Neuronal stem cell (in vitro differentiated cells): ENCODE measurements around the gene HSP90AA1.

Source experiments
- DNase-seq: peaks from one replicate; pipeline ENCODE4 v3.0.0-alpha.2; 2013; ENCODE audit warnings: low spot score
- H2AFZ ChIP-seq: one replicate; pipeline ENCODE4 v1.6.1; 2013; ENCODE audit warnings: mild to moderate bottlenecking, low read length, inconsistent platforms
- H2AK5ac ChIP-seq: 2 replicates; pipeline ENCODE4 v1.6.1; 2013; ENCODE audit warnings: low read depth, mild to moderate bottlenecking, inconsistent platforms, low read length, moderate library complexity, mixed read lengths
- H2BK120ac ChIP-seq: 2 replicates; pipeline ENCODE4 v1.6.1; 2013; ENCODE audit warnings: low read depth, mild to moderate bottlenecking, inconsistent platforms, low read length, moderate library complexity, mixed read lengths
- H2BK12ac ChIP-seq: one replicate; pipeline ENCODE4 v1.6.1; 2013; ENCODE audit warnings: low read length, inconsistent platforms
- H2BK15ac ChIP-seq: 2 replicates; pipeline ENCODE4 v1.6.1; 2013; ENCODE audit warnings: mild to moderate bottlenecking, low read length, inconsistent platforms, mixed read lengths
- H2BK5ac ChIP-seq: one replicate; pipeline ENCODE4 v1.6.1; 2013; ENCODE audit warnings: inconsistent platforms, mild to moderate bottlenecking, low read length, moderate library complexity
- H3K14ac ChIP-seq: one replicate; pipeline ENCODE4 v1.6.1; 2013; ENCODE audit warnings: low read length, inconsistent platforms
- H3K18ac ChIP-seq: 2 replicates; pipeline ENCODE4 v1.6.1; 2013; ENCODE audit warnings: low read length, inconsistent platforms
- H3K23ac ChIP-seq: 2 replicates; pipeline ENCODE4 v1.6.1; 2013; ENCODE audit warnings: low read depth, mild to moderate bottlenecking, mixed read lengths, low read length, inconsistent platforms; ENCODE audit not compliant: poor library complexity
- H3K27ac ChIP-seq: replicated peaks from 3 replicates; pipeline ENCODE4 v1.5.1; 2013; ENCODE audit warnings: low read length, inconsistent platforms
- H3K27me3 ChIP-seq, 3 experiments: 2 replicates each; pipeline ENCODE4 v1.6.1; 2013; ENCODE audit warnings: low read length in 3 of 3, mild to moderate bottlenecking in 2 of 3, inconsistent platforms in 1 of 3, low read depth in 1 of 3, mixed read lengths in 1 of 3, moderate library complexity in 1 of 3; ENCODE audit not compliant: control insufficient read depth in 3 of 3, insufficient read depth in 3 of 3
- H3K36me3 ChIP-seq, 2 donors: replicated peaks in 1 of 2; 2 replicates each; pipeline ENCODE4 v1.6.1; 2013; ENCODE audit warnings: low read length in 2 of 2; ENCODE audit not compliant: control insufficient read depth in 2 of 2, insufficient read depth in 2 of 2
- H3K4ac ChIP-seq: 2 replicates; pipeline ENCODE4 v1.6.1; 2013; ENCODE audit warnings: inconsistent platforms, mild to moderate bottlenecking, low read length, moderate library complexity
- H3K4me1 ChIP-seq, 2 donors: 1 replicate in 1 of 2; 2 replicates in 1 of 2; pipeline ENCODE4 v1.6.1; 2013; ENCODE audit warnings: low read length in 2 of 2, low read depth in 1 of 2; ENCODE audit not compliant: control insufficient read depth in 2 of 2, insufficient read depth in 1 of 2
- H3K4me2 ChIP-seq: one replicate; pipeline ENCODE4 v1.6.1; 2013; ENCODE audit warnings: mild to moderate bottlenecking, low read length, inconsistent platforms; ENCODE audit not compliant: insufficient read depth, poor library complexity, severe bottlenecking
- H3K4me3 ChIP-seq, 2 donors: 2 replicates each; pipeline ENCODE4 v1.5.1; 2013; ENCODE audit warnings: low read length in 2 of 2, mild to moderate bottlenecking in 2 of 2, inconsistent platforms in 1 of 2, moderate library complexity in 1 of 2
- H3K79me1 ChIP-seq: one replicate; pipeline ENCODE4 v1.6.1; 2013; ENCODE audit warnings: low read depth, mild to moderate bottlenecking, inconsistent platforms, low read length, moderate library complexity
- H3K9ac ChIP-seq: one replicate; pipeline ENCODE4 v1.6.1; 2013; ENCODE audit warnings: mild to moderate bottlenecking, low read depth, low read length, inconsistent platforms; ENCODE audit not compliant: poor library complexity
- H3K9me3 ChIP-seq, 2 donors: replicated peaks in 1 of 2; 2 replicates each; pipeline versions ENCODE3 to v1.6.1; 2013; ENCODE audit warnings: low read length in 2 of 2, mild to moderate bottlenecking in 2 of 2, inconsistent platforms in 1 of 2, low read depth in 1 of 2, mixed read lengths in 1 of 2, moderate library complexity in 1 of 2; ENCODE audit not compliant: control insufficient read depth in 2 of 2, insufficient read depth in 1 of 2
- H4K8ac ChIP-seq: one replicate; pipeline ENCODE4 v1.6.1; 2013; ENCODE audit warnings: low read depth, mild to moderate bottlenecking, inconsistent platforms, low read length, moderate library complexity
- H4K91ac ChIP-seq: one replicate; pipeline ENCODE4 v1.6.1; 2013; ENCODE audit warnings: low read length, low read depth, mild to moderate bottlenecking, inconsistent platforms; ENCODE audit not compliant: poor library complexity
- WGBS, 2 donors: extraction: QIAGEN DNeasy Blood & Tissue Kit; methylation state at CpG; one replicate each; pipeline ENCODE4 v1.1.7; 2013; ENCODE audit warnings: missing lambda C conversion rate in 2 of 2, mixed read lengths in 1 of 2; ENCODE audit not compliant: insufficient read length in 2 of 2, insufficient replicate concordance in 1 of 2; ENCODE audit errors: extremely low coverage in 2 of 2; 5-methylcytosine and 5-hydroxymethylcytosine counted together

HSP90AA1 gene

DNA sequence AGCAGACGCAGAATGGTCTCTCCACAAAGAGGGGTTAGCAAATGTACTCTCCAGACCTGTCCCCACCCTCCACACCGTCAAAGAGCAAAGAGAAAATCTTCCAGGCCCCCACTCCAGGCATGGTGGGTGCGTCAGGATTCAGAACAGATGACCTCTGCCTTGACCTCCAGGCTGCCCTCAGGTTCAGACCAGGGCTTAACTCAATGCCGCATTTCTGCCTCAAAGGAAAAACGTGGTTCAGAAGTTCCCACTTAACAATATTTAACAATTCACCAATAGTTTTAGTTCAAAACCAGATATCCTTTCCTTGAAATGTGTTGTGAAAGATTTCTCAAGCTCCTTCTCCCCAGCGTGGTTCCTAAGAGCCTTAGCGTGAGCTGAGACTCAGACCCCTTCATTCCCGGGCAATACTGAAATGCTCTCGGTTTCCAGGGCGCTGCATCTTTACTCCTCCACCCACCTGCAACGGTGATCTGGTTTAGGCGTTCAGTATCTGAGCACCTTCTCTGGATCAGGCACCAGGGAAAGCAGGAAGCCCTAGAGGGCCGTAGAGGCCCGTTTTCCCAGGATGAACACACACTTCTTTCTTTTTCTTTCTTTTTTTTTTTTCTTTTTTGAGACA is 22.9 kb downstream of the HSP90AA1 start:
- no peak overlapping the region for H3K4me3 ChIP-seq
- H2AFZ ChIP-seq = peak overlapping the region; percentile 74
- H3K4me2 ChIP-seq = no peak overlapping the region
- H4K8ac ChIP-seq = no peak overlapping the region
- H3K27ac ChIP-seq = no peak overlapping the region
- H3K4me1 ChIP-seq = peaks cover 2 to 10% of the 10 kb centered on the region in 2 donors
- DNase-seq = no peak
- no CpG with 5 or more reads among the region's 14 CpGs for WGBS, 2 donors
- H3K14ac ChIP-seq = no peak overlapping the region
- H3K79me1 ChIP-seq = no peaks in the 10 kb centered on the region
- H2BK120ac ChIP-seq = no peak overlapping the region
- H2BK12ac ChIP-seq = no peak overlapping the region
- H3K4ac ChIP-seq = no peak overlapping the region
- H3K23ac ChIP-seq = peak overlapping the region; percentile 12
- no peaks in the 10 kb centered on the region for H3K36me3 ChIP-seq
- H2BK5ac ChIP-seq = no peak overlapping the region
- no peak overlapping the region for H3K9ac ChIP-seq
- H4K91ac ChIP-seq = no peak overlapping the region
- H3K9me3 ChIP-seq = no peaks in the 10 kb centered on the region
- no peak overlapping the region for H2AK5ac ChIP-seq
- no peak overlapping the region for H2BK15ac ChIP-seq
- no peaks in the 10 kb centered on the region for H3K27me3 ChIP-seq
- peak overlapping the region; percentile 67 for H3K18ac ChIP-seq

DNA sequence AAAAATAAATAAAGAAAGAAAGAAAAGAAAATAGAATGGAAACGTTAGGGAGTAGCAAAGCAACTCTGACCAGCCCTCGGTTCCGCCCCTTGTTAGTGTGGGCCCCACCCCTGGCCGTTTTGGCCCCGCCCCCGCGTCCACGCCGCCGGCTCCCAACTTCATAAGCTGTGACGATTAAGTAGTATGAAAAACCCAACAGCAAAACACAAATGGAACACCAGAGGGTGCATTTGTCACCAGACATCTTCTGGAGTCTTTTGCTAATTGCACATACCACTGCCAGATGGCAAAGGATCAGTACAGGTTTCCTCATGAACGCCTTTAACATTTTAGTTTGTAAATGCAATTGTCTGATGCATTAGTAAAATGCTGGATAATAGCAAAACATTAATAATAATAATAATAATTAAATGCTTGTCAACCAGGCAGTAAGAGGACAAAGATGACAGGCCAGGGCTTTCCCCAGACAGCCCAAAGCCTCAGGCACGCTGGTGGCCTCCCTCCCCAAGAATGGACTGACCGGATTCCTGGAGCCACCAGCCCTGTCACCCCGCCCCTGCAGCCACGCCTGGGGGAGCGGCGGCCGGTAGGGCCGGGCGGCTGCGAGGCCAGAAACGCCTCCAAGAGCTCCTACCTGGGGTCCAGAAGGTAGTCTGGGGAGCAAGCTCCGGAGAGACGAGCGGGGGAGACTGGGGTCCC is 23.6 kb downstream of the HSP90AA1 start:
- Histone ChIP-seq H3K4me3 (no peak overlapping the region), H2BK15ac (no peak overlapping the region), H3K27me3 (no peaks in the 10 kb centered on the region), H3K14ac (no peak overlapping the region), H3K18ac (peak overlapping the region; percentile 67), H3K23ac (peak overlapping the region; percentile 12), H3K4me1 (peaks cover 3 to 10% of the 10 kb centered on the region in 2 donors), H3K4ac (no peak overlapping the region), H4K8ac (no peak overlapping the region), H3K27ac (no peak overlapping the region), H2BK120ac (no peak overlapping the region), H3K79me1 (no peaks in the 10 kb centered on the region), H4K91ac (no peak overlapping the region), H2BK12ac (no peak overlapping the region), H3K9ac (no peak overlapping the region), H2AK5ac (no peak overlapping the region), H3K9me3 (no peaks in the 10 kb centered on the region), H3K4me2 (no peak overlapping the region), H2AFZ (peak overlapping the region; percentile 74), H3K36me3 (no peaks in the 10 kb centered on the region), H2BK5ac (no peak overlapping the region)
- peak; percentile 40 for DNase-seq
- no CpG with 5 or more reads among the region's 26 CpGs for WGBS, 2 donors

DNA sequence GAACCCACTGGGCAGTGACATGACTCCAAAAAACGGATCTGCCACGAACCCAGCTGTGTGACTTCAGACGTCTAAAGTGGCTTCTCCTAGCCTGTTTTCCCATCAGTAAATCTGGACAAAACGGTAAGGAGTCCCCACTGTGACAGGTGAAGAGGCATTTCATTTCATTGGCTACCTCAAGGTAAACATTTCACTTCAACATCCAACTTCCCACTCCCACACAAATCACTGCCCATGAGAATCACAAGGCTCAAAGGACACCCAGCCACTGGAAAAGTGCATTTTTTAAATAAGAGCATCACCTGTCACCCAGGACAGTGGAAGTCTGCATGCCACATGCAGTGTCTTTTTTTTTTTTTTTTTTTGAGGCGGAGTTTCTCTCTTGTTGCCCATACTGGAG is 27.9 kb downstream of the HSP90AA1 start:
- Histone ChIP-seq H2AFZ (no peak overlapping the region), H4K91ac (no peak overlapping the region), H2BK120ac (no peak overlapping the region), H3K27ac (no peak overlapping the region), H3K4me2 (no peak overlapping the region), H4K8ac (no peak overlapping the region), H3K9ac (no peak overlapping the region), H3K14ac (no peak overlapping the region), H2AK5ac (no peak overlapping the region), H3K18ac (no peak overlapping the region), H3K79me1 (peaks cover 3% of the 10 kb centered on the region), H2BK12ac (no peak overlapping the region), H2BK15ac (no peak overlapping the region), H3K27me3 (no peaks in the 10 kb centered on the region), H3K9me3 (peaks cover 0 to 6% of the 10 kb centered on the region in 2 donors), H3K4me3 (no peak overlapping the region), H2BK5ac (no peak overlapping the region), H3K4me1 (peaks cover 5 to 11% of the 10 kb centered on the region in 2 donors), H3K23ac (no peak overlapping the region), H3K4ac (no peak overlapping the region), H3K36me3 (peaks cover 6 to 14% of the 10 kb centered on the region in 2 donors)
- no peak for DNase-seq
- WGBS, 2 donors = no CpG with 5 or more reads among the region's 5 CpGs

DNA sequence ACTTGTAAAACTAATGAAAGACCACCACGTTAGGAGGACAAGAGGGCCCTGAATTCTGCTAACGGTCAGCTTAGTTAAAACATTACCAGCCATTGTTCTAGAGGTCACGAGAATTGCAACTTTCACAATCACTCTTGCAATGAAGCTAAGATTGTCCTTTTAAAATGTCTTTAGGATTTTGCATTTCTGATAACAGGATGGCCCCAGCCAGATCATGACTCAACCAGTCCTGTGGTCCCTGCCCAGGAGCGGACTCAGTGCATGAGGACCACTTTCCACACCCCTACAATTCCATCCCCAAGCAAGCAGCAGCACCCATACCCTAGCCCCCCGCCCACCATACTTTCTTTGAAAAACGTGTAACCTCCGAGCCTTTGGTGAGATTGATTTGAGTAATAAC is 28.7 kb downstream of the HSP90AA1 start:
- no peak overlapping the region for H4K8ac ChIP-seq
- H2BK15ac ChIP-seq = no peak overlapping the region
- peaks cover 0 to 6% of the 10 kb centered on the region in 2 donors for H3K9me3 ChIP-seq
- H2BK12ac ChIP-seq = no peak overlapping the region
- peaks cover 0 to 9% of the 10 kb centered on the region in 2 donors for H3K4me1 ChIP-seq
- DNase-seq = no peak
- H3K14ac ChIP-seq = peak overlapping the region; percentile 71
- peaks cover 6 to 19% of the 10 kb centered on the region in 2 donors for H3K36me3 ChIP-seq
- no peak overlapping the region for H3K4me2 ChIP-seq
- peaks cover 3% of the 10 kb centered on the region for H3K79me1 ChIP-seq
- H2AK5ac ChIP-seq = no peak overlapping the region
- H3K4me3 ChIP-seq = no peak overlapping the region
- H4K91ac ChIP-seq = no peak overlapping the region
- H2BK120ac ChIP-seq = no peak overlapping the region
- H2BK5ac ChIP-seq = no peak overlapping the region
- H3K9ac ChIP-seq = no peak overlapping the region
- no peak overlapping the region for H3K23ac ChIP-seq
- H3K18ac ChIP-seq = no peak overlapping the region
- no peak overlapping the region for H2AFZ ChIP-seq
- no peak overlapping the region for H3K27ac ChIP-seq
- no CpG with 5 or more reads among the region's 7 CpGs for WGBS, 2 donors
- H3K27me3 ChIP-seq = no peaks in the 10 kb centered on the region
- H3K4ac ChIP-seq = no peak overlapping the region
